GM12864 (cell line): ENCODE measurements around the gene SKIC3.

Experiments
- DNase-seq: peaks from one replicate; pipeline ENCODE4 v3.0.0-alpha.2; 2011; ENCODE audit warnings: low read depth
- H3K4me3 ChIP-seq: 2 replicates; pipeline ENCODE4 v1.5.1; 2011; ENCODE audit warnings: mild to moderate bottlenecking, low read depth, low read length, control low read depth
- TF ChIP-seq, protein P1 (sequence below): IDR thresholded peaks from 2 replicates; pipeline ENCODE4 v1.5.1; 2011; ENCODE audit warnings: low read depth, mild to moderate bottlenecking, moderate library complexity, low read length, control low read depth, inconsistent platforms; ENCODE audit errors: missing control alignments

SKIC3 gene

DNA sequence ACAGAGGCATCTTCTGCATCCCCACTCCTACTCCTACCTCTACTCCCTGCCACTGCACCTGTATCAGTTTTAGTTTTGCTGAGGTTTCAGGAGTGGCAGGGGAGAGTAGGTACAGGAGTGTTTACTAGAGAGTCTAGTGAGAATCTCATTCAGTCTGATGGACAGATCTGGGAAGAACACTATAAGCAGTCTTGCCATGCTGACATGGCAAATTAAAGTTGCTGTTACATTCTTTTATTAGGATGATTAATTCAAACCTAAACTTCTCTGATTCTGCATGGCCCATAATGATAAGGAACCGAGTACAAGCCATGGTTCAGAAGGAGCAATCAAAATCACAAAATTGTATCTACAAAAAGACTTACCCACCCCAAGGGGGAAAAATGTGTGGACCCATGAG is 7.5 kb upstream of the SKIC3 start:
- H3K4me3 ChIP-seq: no peak overlapping the region
- TF ChIP-seq, protein P1, sequence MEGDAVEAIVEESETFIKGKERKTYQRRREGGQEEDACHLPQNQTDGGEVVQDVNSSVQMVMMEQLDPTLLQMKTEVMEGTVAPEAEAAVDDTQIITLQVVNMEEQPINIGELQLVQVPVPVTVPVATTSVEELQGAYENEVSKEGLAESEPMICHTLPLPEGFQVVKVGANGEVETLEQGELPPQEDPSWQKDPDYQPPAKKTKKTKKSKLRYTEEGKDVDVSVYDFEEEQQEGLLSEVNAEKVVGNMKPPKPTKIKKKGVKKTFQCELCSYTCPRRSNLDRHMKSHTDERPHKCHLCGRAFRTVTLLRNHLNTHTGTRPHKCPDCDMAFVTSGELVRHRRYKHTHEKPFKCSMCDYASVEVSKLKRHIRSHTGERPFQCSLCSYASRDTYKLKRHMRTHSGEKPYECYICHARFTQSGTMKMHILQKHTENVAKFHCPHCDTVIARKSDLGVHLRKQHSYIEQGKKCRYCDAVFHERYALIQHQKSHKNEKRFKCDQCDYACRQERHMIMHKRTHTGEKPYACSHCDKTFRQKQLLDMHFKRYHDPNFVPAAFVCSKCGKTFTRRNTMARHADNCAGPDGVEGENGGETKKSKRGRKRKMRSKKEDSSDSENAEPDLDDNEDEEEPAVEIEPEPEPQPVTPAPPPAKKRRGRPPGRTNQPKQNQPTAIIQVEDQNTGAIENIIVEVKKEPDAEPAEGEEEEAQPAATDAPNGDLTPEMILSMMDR: no peak
- no peak for DNase-seq

DNA sequence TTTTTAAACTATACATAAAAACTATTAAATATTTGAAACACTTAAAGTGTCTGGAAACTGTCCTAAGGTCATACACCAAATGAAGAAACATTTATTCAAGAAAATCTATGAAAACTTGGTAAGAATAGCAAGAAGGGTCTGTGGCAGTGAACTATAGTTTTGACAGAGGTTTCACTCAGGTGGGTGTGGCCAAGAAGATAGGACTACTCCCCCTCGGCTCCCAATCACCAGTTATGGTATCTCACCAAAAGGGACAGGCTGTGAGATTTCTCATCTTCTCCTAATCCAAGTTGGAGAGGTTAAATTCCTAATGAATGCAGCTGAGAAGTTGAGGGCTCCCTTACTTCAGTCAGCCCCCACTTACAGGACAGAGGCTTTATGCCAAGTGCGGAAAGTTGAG is 3.1 kb upstream of the SKIC3 start:
- no peak for DNase-seq
- H3K4me3 ChIP-seq: no peak overlapping the region
- TF ChIP-seq, protein P1: no peak

DNA sequence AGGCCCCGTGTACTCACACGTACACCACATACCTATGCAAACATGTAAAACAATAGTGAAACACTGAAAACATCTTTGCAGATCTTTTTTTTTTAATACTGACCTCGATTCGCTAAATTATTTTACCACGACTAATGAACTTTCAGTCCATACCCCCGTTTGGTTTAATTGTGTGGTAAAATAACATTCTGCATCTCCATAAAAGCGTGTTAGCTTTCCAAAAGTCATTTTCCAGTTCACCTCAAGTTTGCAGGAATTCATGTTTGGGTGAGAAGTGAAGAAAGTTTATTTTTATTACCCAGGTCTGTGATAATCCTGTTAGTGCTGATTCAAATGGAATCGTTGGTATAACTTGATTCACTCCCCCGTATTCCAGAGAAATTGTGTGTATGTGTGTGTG is 776 bp upstream of the SKIC3 start:
- peak overlapping the region; percentile 90 for H3K4me3 ChIP-seq

DNA sequence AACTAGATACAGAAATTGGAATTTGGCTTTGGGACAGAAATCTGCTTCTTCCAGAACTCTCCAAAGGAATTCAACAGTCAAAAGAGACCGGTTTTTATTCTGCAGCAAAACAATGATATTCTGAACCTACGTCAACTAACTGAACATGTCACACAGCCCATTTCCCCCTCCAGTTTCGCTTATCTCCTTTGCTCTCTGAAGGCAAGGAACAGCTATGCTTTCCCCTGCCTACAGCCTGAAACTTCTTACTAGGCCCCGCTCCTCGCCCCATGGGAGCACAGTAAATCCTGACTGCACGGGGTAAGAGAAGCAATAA is 488 bp downstream of the SKIC3 start:
- TF ChIP-seq, protein P1: no peak
- DNase-seq: no peak
- peak overlapping the region; percentile 90 for H3K4me3 ChIP-seq

More for the DNA sequence above, 776 bp upstream of the SKIC3 start:
- DNase-seq: no peak
- TF ChIP-seq, protein P1: no peak

DNA sequence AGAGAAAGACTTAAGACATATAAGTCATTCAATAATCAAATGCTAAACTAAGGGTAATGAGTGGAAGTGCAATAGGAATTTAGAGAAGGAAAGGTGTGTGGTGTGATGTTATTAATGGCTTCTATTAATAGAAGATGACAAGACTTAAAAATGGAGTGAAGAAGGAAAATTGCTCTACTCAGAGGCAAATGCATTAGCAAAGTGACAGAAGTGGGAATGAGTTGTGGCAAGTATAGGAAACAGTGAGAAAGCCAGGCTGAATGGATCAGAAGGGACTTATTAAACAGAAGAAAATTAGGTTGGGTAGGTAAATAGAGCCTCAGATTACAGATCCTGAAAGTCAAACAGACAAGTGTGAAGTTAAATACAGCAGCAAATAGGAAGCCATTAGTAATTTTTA is 5.7 kb downstream of the SKIC3 start:
- DNase-seq: no peak
- H3K4me3 ChIP-seq: no peak overlapping the region
- TF ChIP-seq, protein P1: no peak

DNA sequence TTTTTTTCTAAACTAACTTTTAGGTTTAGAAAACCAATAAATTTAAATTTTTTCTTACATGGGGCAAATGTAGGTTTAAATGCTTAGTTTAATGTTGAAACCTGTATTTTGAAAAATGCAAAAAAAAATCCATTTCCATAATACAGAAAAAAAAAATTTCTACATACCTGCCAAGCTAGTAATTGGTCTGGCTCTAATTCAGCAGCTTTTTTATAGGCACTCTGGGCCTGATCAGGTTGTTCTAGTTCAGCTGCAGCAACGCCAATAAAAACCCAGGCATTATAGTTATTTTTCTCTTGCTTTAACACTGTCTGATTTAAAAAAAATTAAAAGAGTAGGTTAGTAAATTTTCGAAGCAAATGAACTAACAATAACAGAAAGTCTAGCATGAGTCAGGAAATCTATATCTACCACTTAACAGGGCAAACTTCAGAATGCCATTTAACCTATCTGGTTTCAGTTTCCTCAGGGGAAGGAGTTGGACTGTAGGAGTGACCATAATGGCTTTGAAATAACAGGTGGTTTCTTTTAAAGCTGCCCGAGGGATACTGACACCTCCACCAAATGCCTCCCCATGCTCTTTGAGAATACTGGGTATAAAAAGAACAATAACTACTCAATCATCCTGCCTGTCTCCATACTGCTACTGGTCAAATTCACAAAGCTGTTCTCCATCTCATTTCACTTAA is 11.6 kb downstream of the SKIC3 start:
- DNase-seq: no peak
- H3K4me3 ChIP-seq: no peak overlapping the region
- TF ChIP-seq, protein P1: no peak

DNA sequence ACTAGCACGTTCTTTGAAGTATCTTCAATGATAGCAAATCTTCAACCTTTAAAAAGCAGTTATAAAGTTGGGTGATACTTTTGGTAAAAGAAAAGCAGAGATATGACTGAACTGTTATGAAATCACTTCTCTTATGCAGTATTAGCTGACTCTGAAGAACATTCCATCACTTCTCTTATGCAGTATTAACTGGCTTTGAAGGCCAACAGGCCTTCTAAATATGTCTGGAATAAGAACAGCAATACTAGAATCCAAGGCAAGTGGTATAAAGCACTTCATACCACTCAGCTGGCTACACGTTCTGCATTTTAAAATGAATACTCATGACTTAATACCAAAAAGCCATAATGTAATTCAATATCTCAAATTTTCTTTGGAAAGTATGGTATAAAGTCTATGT is 17.3 kb downstream of the SKIC3 start:
- TF ChIP-seq, protein P1: no peak
- no peak for DNase-seq
- H3K4me3 ChIP-seq: no peak overlapping the region
